Natural killer cell (primary cell): ENCODE data around the gene BOD1L1. TPM values are rescaled to one million over a fixed set of nuclear protein-coding genes. Genes with fewer than 3 reads are reported as not detected.

ENCODE experiments used
- ATAC-seq, 3 donors: fragments of 150-1000 bp in 2 of 3; fragments of 200-7000 bp in 1 of 3; cut with Tn5 transposase; 1 replicate in 1 of 3; 2 replicates in 2 of 3; pipeline ENCODE4 v1.10.0; 2021; ENCODE audit warnings: mild to moderate bottlenecking in 2 of 3, moderate library complexity in 2 of 3
- DNase-seq, 2 donors: peaks; one replicate each; pipeline versions ENCODE4 v3.0.0 to v3.0.0-alpha.2; 2013 to 2021; ENCODE audit warnings: mixed read lengths in 1 of 2
- H3K27ac ChIP-seq: one replicate; pipeline ENCODE4 v1.5.1; 2013; ENCODE audit warnings: mild to moderate bottlenecking, low read length
- H3K27me3 ChIP-seq: one replicate; pipeline ENCODE4 v1.6.1; 2013; ENCODE audit warnings: low read length; ENCODE audit not compliant: control insufficient read depth, insufficient read depth
- H3K36me3 ChIP-seq: one replicate; pipeline ENCODE4 v1.6.1; 2013; ENCODE audit warnings: low read length; ENCODE audit not compliant: control insufficient read depth, insufficient read depth
- H3K4me1 ChIP-seq: one replicate; pipeline ENCODE4 v1.6.1; 2013; ENCODE audit warnings: low read length; ENCODE audit not compliant: control insufficient read depth, insufficient read depth
- H3K4me3 ChIP-seq: one replicate; pipeline ENCODE4 v1.5.1; 2013; ENCODE audit warnings: low read length
- H3K9me3 ChIP-seq: one replicate; pipeline ENCODE4 v1.6.1; 2013; ENCODE audit warnings: low read length; ENCODE audit not compliant: control insufficient read depth, insufficient read depth
- H3K27ac Mint-ChIP-seq, 2 donors: one replicate each; pipeline ENCODE4 v1.8.0; 2022; ENCODE audit warnings: mild to moderate bottlenecking in 2 of 2, mixed read lengths in 2 of 2, moderate library complexity in 1 of 2
- H3K27me3 Mint-ChIP-seq, 2 donors: one replicate each; pipeline ENCODE4 v1.8.0; 2022; ENCODE audit warnings: low read depth in 2 of 2, mixed read lengths in 2 of 2
- H3K36me3 Mint-ChIP-seq: one replicate; pipeline ENCODE4 v1.8.0; 2022; ENCODE audit warnings: mixed read lengths
- H3K4me1 Mint-ChIP-seq, 2 donors: one replicate each; pipeline ENCODE4 v1.8.0; 2022; ENCODE audit warnings: mixed read lengths in 2 of 2
- H3K4me3 Mint-ChIP-seq: one replicate; pipeline ENCODE4 v1.8.0; 2022; ENCODE audit warnings: mild to moderate bottlenecking, moderate library complexity, mixed read lengths
- H3K9me3 Mint-ChIP-seq, 2 donors: one replicate each; pipeline ENCODE4 v1.8.0; 2022; ENCODE audit warnings: mixed read lengths in 2 of 2
- WGBS: methylation state at CpG from one replicate; pipeline ENCODE4 v1.1.7; 2013; ENCODE audit warnings: missing lambda C conversion rate; ENCODE audit not compliant: insufficient coverage; 5-methylcytosine and 5-hydroxymethylcytosine counted together
- intact Hi-C: fragments of 100-400 bp; cut with micrococcal nuclease; formaldehyde crosslinking; loops from one replicate; pipeline ENCODE4 v1.14.2; 2022
- total RNA-seq, 4 donors: library from RNA; stranded (reverse); fragments of 120-200 nt in 1 of 4; gene quantifications; one replicate each; pipeline versions ENCODE4 v1.2.3 to v1.2.4, GENCODE V29; 2013 to 2022
- TF ChIP-seq, protein P1 (sequence below): fragments of 200-600 bp; IDR thresholded peaks from one replicate; pipeline ENCODE4 v1.8.0; 2022; ENCODE audit warnings: antibody characterized with exemption

BOD1L1 gene
- total RNA-seq, 3 donors from 2014 or later (not counting 1 experiment from before 2014, with no cell fraction given): 62.2 to 69.1 (median 67.7) TPM

DNA sequence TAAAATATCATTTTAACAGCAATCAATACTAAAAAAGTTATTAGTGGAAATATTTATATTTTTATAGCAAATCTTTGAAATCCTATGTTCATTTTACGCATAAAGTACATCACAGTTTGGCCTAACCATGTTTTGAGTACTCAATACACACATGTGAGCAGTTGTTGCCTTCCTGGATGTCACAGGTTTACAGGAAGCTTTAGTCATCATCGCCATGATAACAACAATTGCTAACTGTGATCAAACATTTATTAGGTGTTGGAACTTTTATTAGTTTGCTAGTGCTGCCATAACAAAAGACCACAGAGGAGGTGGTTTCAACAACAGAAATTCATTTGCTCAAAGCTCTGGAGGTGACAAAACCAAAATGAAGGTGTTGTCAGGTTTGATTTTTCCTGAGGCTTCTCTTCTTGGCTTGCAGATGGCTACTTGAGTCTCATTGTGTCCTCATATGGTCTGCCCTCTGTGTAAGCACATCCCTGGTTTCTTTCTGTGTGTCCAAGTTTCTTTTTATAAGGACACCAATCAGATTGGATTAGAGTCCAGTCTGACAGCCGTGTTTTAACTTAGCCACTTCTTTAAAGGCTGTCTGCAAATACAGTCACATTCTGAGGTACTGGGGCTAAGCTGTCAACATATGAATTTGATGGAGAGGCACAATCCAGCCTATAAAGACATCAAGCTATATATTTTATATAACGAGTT lies 43.1 kb upstream of the BOD1L1 start:
- Mint-ChIP-seq H3K4me3 (no peak overlapping the region), H3K27ac (no peak overlapping the region), H3K4me1 (no peaks in the 10 kb centered on the region), H3K27me3 (peaks cover 0 to 6% of the 10 kb centered on the region in 2 donors), H3K36me3 (no peaks in the 10 kb centered on the region), H3K9me3 (no peaks in the 10 kb centered on the region)
- Histone ChIP-seq H3K4me3 (no peak overlapping the region), H3K27ac (no peak overlapping the region), H3K36me3 (no peaks in the 10 kb centered on the region), H3K9me3 (no peaks in the 10 kb centered on the region), H3K4me1 (no peaks in the 10 kb centered on the region), H3K27me3 (no peaks in the 10 kb centered on the region)
- 98% methylated on average over 3 of the region's 4 CpGs for WGBS
- TF ChIP-seq, protein P1, sequence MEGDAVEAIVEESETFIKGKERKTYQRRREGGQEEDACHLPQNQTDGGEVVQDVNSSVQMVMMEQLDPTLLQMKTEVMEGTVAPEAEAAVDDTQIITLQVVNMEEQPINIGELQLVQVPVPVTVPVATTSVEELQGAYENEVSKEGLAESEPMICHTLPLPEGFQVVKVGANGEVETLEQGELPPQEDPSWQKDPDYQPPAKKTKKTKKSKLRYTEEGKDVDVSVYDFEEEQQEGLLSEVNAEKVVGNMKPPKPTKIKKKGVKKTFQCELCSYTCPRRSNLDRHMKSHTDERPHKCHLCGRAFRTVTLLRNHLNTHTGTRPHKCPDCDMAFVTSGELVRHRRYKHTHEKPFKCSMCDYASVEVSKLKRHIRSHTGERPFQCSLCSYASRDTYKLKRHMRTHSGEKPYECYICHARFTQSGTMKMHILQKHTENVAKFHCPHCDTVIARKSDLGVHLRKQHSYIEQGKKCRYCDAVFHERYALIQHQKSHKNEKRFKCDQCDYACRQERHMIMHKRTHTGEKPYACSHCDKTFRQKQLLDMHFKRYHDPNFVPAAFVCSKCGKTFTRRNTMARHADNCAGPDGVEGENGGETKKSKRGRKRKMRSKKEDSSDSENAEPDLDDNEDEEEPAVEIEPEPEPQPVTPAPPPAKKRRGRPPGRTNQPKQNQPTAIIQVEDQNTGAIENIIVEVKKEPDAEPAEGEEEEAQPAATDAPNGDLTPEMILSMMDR: no peak
- DNase-seq: no peak
- intact Hi-C loops: no loop called here
- ATAC-seq: no peak

DNA sequence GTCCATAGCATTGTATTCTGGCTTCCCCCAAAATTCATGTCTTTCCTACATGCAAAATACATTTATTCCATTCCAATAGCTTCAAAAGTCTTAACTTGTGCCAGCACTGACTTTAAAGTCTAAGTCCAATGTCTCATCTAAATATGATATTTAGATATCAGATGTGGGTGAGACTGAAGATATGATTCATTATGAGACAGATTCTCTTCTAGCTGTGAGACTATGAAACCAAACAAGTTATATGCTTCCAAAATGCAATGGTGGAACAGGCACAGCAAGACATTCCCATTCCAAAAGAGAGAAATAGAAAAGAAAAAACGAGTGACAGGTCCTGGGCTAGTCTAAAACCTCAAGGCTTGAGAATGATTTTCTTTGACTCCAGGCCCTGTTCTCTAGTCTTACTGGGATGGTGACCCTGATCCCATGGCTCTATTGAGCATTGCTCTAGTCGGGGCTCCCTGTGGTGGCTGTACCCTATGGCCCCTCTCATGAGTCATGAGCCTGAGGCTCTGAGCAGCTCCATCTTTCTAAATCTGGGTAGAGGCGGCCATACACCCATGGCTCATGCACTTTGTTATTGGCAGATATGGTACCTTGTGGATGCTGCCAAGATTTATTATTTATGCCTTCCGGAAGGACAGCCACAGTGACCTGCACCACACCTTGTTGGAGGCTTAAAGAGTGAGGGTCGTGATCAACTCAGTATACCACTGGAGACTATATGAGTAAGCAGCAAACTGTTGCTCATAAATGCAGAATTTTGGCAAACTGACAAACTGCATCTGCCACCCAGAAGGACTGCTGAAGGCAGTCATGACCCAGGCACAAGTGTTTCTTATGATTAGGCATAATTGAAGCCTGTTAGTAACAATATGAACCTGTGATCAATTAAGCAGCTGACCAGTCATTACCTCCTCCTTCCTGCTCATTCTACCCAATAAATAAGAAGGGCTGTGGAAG lies 38.5 kb upstream of the BOD1L1 start:
- no peak overlapping the region for H3K4me3 ChIP-seq
- DNase-seq: no peak
- TF ChIP-seq, protein P1: no peak

GRCh38 chr4:13659341-13660070 lies 32.0 kb upstream of the BOD1L1 start:
- Histone ChIP-seq H3K4me1 (peaks cover 5% of the 10 kb centered on the region), H3K9me3 (no peaks in the 10 kb centered on the region), H3K27ac (no peak overlapping the region), H3K27me3 (no peaks in the 10 kb centered on the region), H3K36me3 (no peaks in the 10 kb centered on the region), H3K4me3 (no peak overlapping the region)
- TF ChIP-seq, protein P1: no peak
- Mint-ChIP-seq H3K27me3 (peaks cover 0 to 4% of the 10 kb centered on the region in 2 donors), H3K36me3 (no peaks in the 10 kb centered on the region), H3K4me1 (peaks cover 8 to 13% of the 10 kb centered on the region in 2 donors), H3K27ac (no peak overlapping the region), H3K4me3 (no peak overlapping the region), H3K9me3 (no peaks in the 10 kb centered on the region)
- intact Hi-C loops: loop anchor here (10.0 kb wide), 2 partner anchors 1345 to 1505 kb away; partner anchors contain the start of gene CPEB2
- ATAC-seq: no peak
- 83% methylated on average over 5 of the region's 6 CpGs for WGBS
- DNase-seq: no peak

More for the DNA sequence above, 38.5 kb upstream of the BOD1L1 start:
- Mint-ChIP-seq H3K4me3 (no peak overlapping the region), H3K27me3 (peaks cover 0 to 6% of the 10 kb centered on the region in 2 donors), H3K36me3 (no peaks in the 10 kb centered on the region), H3K4me1 (no peaks in the 10 kb centered on the region), H3K9me3 (no peaks in the 10 kb centered on the region), H3K27ac (no peak overlapping the region)
- Histone ChIP-seq H3K36me3 (no peaks in the 10 kb centered on the region), H3K4me1 (no peaks in the 10 kb centered on the region), H3K27ac (no peak overlapping the region), H3K27me3 (no peaks in the 10 kb centered on the region), H3K9me3 (no peaks in the 10 kb centered on the region)
- WGBS: 62% methylated on average over 5 of the region's 5 CpGs
- intact Hi-C loops: no loop called here
- no peak for ATAC-seq
